Panc1 (cell line): ENCODE results near the gene CCDC172. TPM values are rescaled to one million over a fixed set of nuclear protein-coding genes. Genes with fewer than 3 reads are reported as not detected.

Experiments
- ATAC-seq: fragments of 200-7000 bp; cut with Tn5 transposase; 2 replicates; pipeline ENCODE4 v1.9.1; 2020; ENCODE audit warnings: mild to moderate bottlenecking, moderate library complexity
- BruUV-seq: library from RNA; stranded (reverse); fragments of 400-500 nt; replicated peaks from 2 replicates; lab custom pipeline; 2021; lab: Mats Ljungman, UMichigan
- CTCF ChIA-PET: fragments of 300-600 bp; sonication (Branson Sonifier 250); formaldehyde crosslinking; loops from one replicate; lab custom pipeline; 2022; ENCODE audit warnings: antibody characterized with exemption; lab: Charles Lee
- POLR2A ChIA-PET: fragments of 300-600 bp; sonication (Branson Sonifier 250); formaldehyde crosslinking; loops from one replicate; lab custom pipeline; 2022; ENCODE audit warnings: antibody characterized with exemption; lab: Charles Lee
- DNase-seq: peaks from one replicate; pipeline ENCODE4 v3.0.0-alpha.2; 2010; ENCODE audit warnings: low read depth, low spot score
- H3K27ac ChIP-seq: 2 replicates; pipeline ENCODE4 v1.5.1; 2011; ENCODE audit warnings: mild to moderate bottlenecking, low read length, inconsistent platforms
- H3K27me3 ChIP-seq: fragments of 200-500 bp; sonication (Bioruptor generic); 2 replicates; pipeline ENCODE4 v1.6.0; 2014; ENCODE audit warnings: low read length, inconsistent platforms; ENCODE audit not compliant: control insufficient read depth, insufficient read depth
- H3K36me3 ChIP-seq: fragments of 200-500 bp; sonication (Bioruptor generic); 2 replicates; pipeline ENCODE4 v1.5.1; 2014; ENCODE audit warnings: inconsistent platforms, mild to moderate bottlenecking, low read length, moderate library complexity; ENCODE audit not compliant: control insufficient read depth, insufficient read depth
- H3K4me1 ChIP-seq: 2 replicates; pipeline ENCODE4 v1.5.1; 2011; ENCODE audit warnings: inconsistent platforms, mild to moderate bottlenecking, low read length, moderate library complexity; ENCODE audit not compliant: control insufficient read depth, insufficient read depth
- H3K4me3 ChIP-seq, 2 experiments: 2 replicates each; pipeline ENCODE4 v1.5.1; 2011 to 2012; ENCODE audit warnings: low read depth in 2 of 2, low read length in 2 of 2, mild to moderate bottlenecking in 2 of 2, inconsistent platforms in 1 of 2, moderate library complexity in 1 of 2
- H3K9me3 ChIP-seq: fragments of 200-500 bp; sonication (Bioruptor generic); 2 replicates; pipeline ENCODE4 v1.5.1; 2014; ENCODE audit warnings: low read depth, mild to moderate bottlenecking, inconsistent platforms, low read length, moderate library complexity; ENCODE audit not compliant: control insufficient read depth, insufficient read depth
- CTCF ChIP-seq: fragments of 450-650 bp; IDR thresholded peaks from 2 replicates; pipeline ENCODE4 v1.5.1; 2017; ENCODE audit warnings: mild to moderate bottlenecking
- POLR2AphosphoS5 ChIP-seq: IDR thresholded peaks from 2 replicates; pipeline ENCODE4 v1.6.1; 2012; ENCODE audit warnings: mild to moderate bottlenecking, low read depth, low read length, moderate library complexity
- REST ChIP-seq, 2 experiments: IDR thresholded peaks; 2 replicates each; pipeline ENCODE4 v1.6.1; 2011 to 2012; ENCODE audit warnings: low read depth in 2 of 2, control low read depth in 1 of 2, low read length in 1 of 2, mild to moderate bottlenecking in 1 of 2, moderate library complexity in 1 of 2; ENCODE audit not compliant: insufficient read depth in 1 of 2
- SIN3A ChIP-seq: IDR thresholded peaks from 2 replicates; pipeline ENCODE4 v1.6.1; 2012; ENCODE audit warnings: low read depth, mild to moderate bottlenecking, low read length, moderate library complexity, borderline replicate concordance; ENCODE audit not compliant: insufficient read depth
- TCF7L2 ChIP-seq: IDR thresholded peaks from 2 replicates; pipeline ENCODE4 v1.6.1; 2011; ENCODE audit warnings: mild to moderate bottlenecking, low read depth, low read length, inconsistent platforms
- in situ Hi-C: cut with HindIII; loops from 2 replicates; pipeline ENCODE4 v1.10.0; 2016; ENCODE audit warnings: low sequenced_read_pairs, low pct_unique_long_range_greater_than_20kb
- intact Hi-C: fragments of 100-400 bp; cut with micrococcal nuclease; formaldehyde crosslinking; loops from one replicate; pipeline ENCODE4 v1.10.0; 2022; ENCODE audit not compliant: unreplicated experiment
- total RNA-seq: library from RNA; stranded (reverse); gene quantifications from one replicate; pipeline ENCODE4 v1.2.1, GENCODE V29; 2021; ENCODE audit not compliant: unreplicated experiment

Gene CCDC172
- total RNA-seq, 1 experiment from 2014 or later, result not detected

- ChIA-PET CTCF (no interaction called here), POLR2A (no interaction called here)
- TF ChIP-seq TCF7L2 (no peak), POLR2AphosphoS5 (no peak), REST (IDR thresholded peaks at IDR 0.05; ENCODE audit: insufficient read depth in 1 of 2, low read depth in 2 of 2, low read length in 1 of 2) (no peak), SIN3A (no peak), CTCF (no peak)
- no peaks in the 10 kb centered on the region for H3K4me1 ChIP-seq
- H3K9me3 ChIP-seq, result no peaks in the 10 kb centered on the region
- H3K36me3 ChIP-seq, result no peaks in the 10 kb centered on the region
- BruUV-seq, result no TSS peak
- no peak overlapping the region for H3K27ac ChIP-seq
- no peaks in the 10 kb centered on the region for H3K27me3 ChIP-seq
- no peak for DNase-seq
- intact Hi-C loops, result no loop called here
- no peak overlapping the region for H3K4me3 ChIP-seq
- no peak for ATAC-seq
- in situ Hi-C loops, result no loop called here
These were observed 40.6 kb downstream of the CCDC172 start for GRCh38 chr10:116364868-116365267.

- CTCF ChIA-PET, result no interaction called here
- POLR2A ChIA-PET, result no interaction called here
- H3K4me1 ChIP-seq, result no peaks in the 10 kb centered on the region
- ATAC-seq, result no peak
- H3K27ac ChIP-seq, result no peak overlapping the region
- no peaks in the 10 kb centered on the region for H3K36me3 ChIP-seq
- H3K27me3 ChIP-seq, result no peaks in the 10 kb centered on the region
- DNase-seq, result no peak
- no peak overlapping the region for H3K4me3 ChIP-seq
- TF ChIP-seq TCF7L2, result no peak
- TF ChIP-seq SIN3A, result no peak
- no TSS peak for BruUV-seq
- in situ Hi-C loops, result no loop called here
- intact Hi-C loops, result no loop called here
- H3K9me3 ChIP-seq, result no peaks in the 10 kb centered on the region
These were observed 47.5 kb downstream of the CCDC172 start for GRCh38 chr10:116371737-116372136.

GRCh38 chr10:116382290-116382689, 58.0 kb downstream of the CCDC172 start:
- peaks cover 7% of the 10 kb centered on the region for H3K27me3 ChIP-seq
- POLR2A ChIA-PET, result no interaction called here
- in situ Hi-C loops (no loop called here), intact Hi-C loops (loop anchor here (10.0 kb wide), 2 partner anchors 1207 to 1237 kb away; no protein-coding TSS in a partner anchor)
- TF ChIP-seq POLR2AphosphoS5 (no peak), CTCF (no peak), TCF7L2 (no peak), SIN3A (no peak), REST (IDR thresholded peaks at IDR 0.05; ENCODE audit: insufficient read depth in 1 of 2, low read depth in 2 of 2, low read length in 1 of 2) (no peak)
- no peak overlapping the region for H3K4me3 ChIP-seq
- BruUV-seq, result no TSS peak
- DNase-seq (no peak), ATAC-seq (no peak)
- no peak overlapping the region for H3K27ac ChIP-seq
- no peaks in the 10 kb centered on the region for H3K9me3 ChIP-seq
- no peaks in the 10 kb centered on the region for H3K4me1 ChIP-seq
- CTCF ChIA-PET, result no interaction called here
- no peaks in the 10 kb centered on the region for H3K36me3 ChIP-seq
